SK-N-SH treated with all-trans-retinoic acid at 6 μM for 48 hours (cell line): ENCODE results near the gene CUEDC1.

Experiments
- ATAC-seq: fragments of 200-7000 bp; cut with Tn5 transposase; 3 replicates; pipeline ENCODE4 v1.9.1; 2020; ENCODE audit warnings: mild to moderate bottlenecking, moderate library complexity
- ARNTL ChIP-seq: fragments of 450-650 bp; formaldehyde crosslinking; IDR thresholded peaks from 2 replicates; pipeline ENCODE4 v1.5.0; 2020; ENCODE audit warnings: low read depth, mild to moderate bottlenecking, moderate library complexity, borderline replicate concordance
- BACH2 ChIP-seq: fragments of 250-450 bp; sonication (Bioruptor Pico); IDR thresholded peaks from 2 replicates; pipeline ENCODE4 v1.9.0; 2021; ENCODE audit warnings: mild to moderate bottlenecking, borderline replicate concordance
- CREB5 ChIP-seq: fragments of 250-450 bp; sonication (Bioruptor Pico); IDR thresholded peaks from 2 replicates; pipeline ENCODE4 v1.5.1; 2020; ENCODE audit warnings: low read depth, mild to moderate bottlenecking, moderate library complexity
- CSDC2 ChIP-seq: fragments of 250-450 bp; sonication (Bioruptor Pico); IDR thresholded peaks from 2 replicates; pipeline ENCODE4 v1.5.0; 2020; ENCODE audit warnings: mild to moderate bottlenecking, moderate library complexity
- CSRNP3 ChIP-seq: fragments of 250-450 bp; sonication (Bioruptor Pico); IDR thresholded peaks from 2 replicates; pipeline ENCODE4 v1.5.1; 2021; ENCODE audit warnings: mild to moderate bottlenecking, moderate library complexity
- ESRRG ChIP-seq: fragments of 250-450 bp; sonication (Bioruptor Pico); IDR thresholded peaks from 2 replicates; pipeline ENCODE4 v1.6.1; 2021; ENCODE audit warnings: mild to moderate bottlenecking
- GLIS3 ChIP-seq: fragments of 250-450 bp; sonication (Bioruptor Pico); IDR thresholded peaks from 2 replicates; pipeline ENCODE4 v1.5.0; 2020; ENCODE audit warnings: mild to moderate bottlenecking, moderate library complexity
- ISL1 ChIP-seq: fragments of 250-450 bp; sonication (Bioruptor Pico); IDR thresholded peaks from 2 replicates; pipeline ENCODE4 v2.1.2; 2022; ENCODE audit warnings: mild to moderate bottlenecking, moderate library complexity
- OSR1 ChIP-seq: fragments of 250-450 bp; sonication (Bioruptor Pico); IDR thresholded peaks from 2 replicates; pipeline ENCODE4 v1.8.0; 2022; ENCODE audit warnings: moderate library complexity, mild to moderate bottlenecking, inconsistent platforms
- PATZ1 ChIP-seq: fragments of 250-450 bp; sonication (Bioruptor Pico); IDR thresholded peaks from 2 replicates; pipeline ENCODE4 v1.8.0; 2020; ENCODE audit warnings: mild to moderate bottlenecking, moderate library complexity, borderline replicate concordance
- POU6F1 ChIP-seq: fragments of 250-450 bp; sonication (Bioruptor Pico); IDR thresholded peaks from 2 replicates; pipeline ENCODE4 v1.8.0; 2021; ENCODE audit warnings: low read depth, mild to moderate bottlenecking, moderate library complexity, borderline replicate concordance
- PPARA ChIP-seq: fragments of 250-450 bp; sonication (Bioruptor Pico); IDR thresholded peaks from 2 replicates; pipeline ENCODE4 v1.5.0; 2020; ENCODE audit warnings: mild to moderate bottlenecking, borderline replicate concordance
- RARB ChIP-seq: fragments of 250-450 bp; sonication (Bioruptor Pico); IDR thresholded peaks from 2 replicates; pipeline ENCODE4 v1.8.0; 2021; ENCODE audit warnings: mild to moderate bottlenecking, moderate library complexity
- SNAI2 ChIP-seq: fragments of 250-450 bp; sonication (Bioruptor Pico); IDR thresholded peaks from 2 replicates; pipeline ENCODE4 v1.5.0; 2020; ENCODE audit warnings: mild to moderate bottlenecking, moderate library complexity
- TCF4 ChIP-seq: fragments of 250-450 bp; sonication (Bioruptor Pico); IDR thresholded peaks from 2 replicates; pipeline ENCODE4 v1.8.0; 2021; ENCODE audit warnings: mild to moderate bottlenecking, moderate library complexity, borderline replicate concordance
- TSHZ2 ChIP-seq: fragments of 250-450 bp; sonication (Bioruptor Pico); IDR thresholded peaks from 2 replicates; pipeline ENCODE4 v1.5.0; 2020; ENCODE audit warnings: mild to moderate bottlenecking, moderate library complexity
- ZC3H10 ChIP-seq: fragments of 250-450 bp; sonication (Bioruptor Pico); IDR thresholded peaks from 2 replicates; pipeline ENCODE4 v1.5.1; 2021; ENCODE audit warnings: mild to moderate bottlenecking, moderate library complexity
- ZFP3 ChIP-seq: fragments of 250-450 bp; sonication (Bioruptor Pico); IDR thresholded peaks from 2 replicates; pipeline ENCODE4 v1.5.0; 2020; ENCODE audit warnings: mild to moderate bottlenecking, moderate library complexity
- ZFP30 ChIP-seq: fragments of 450-650 bp; formaldehyde crosslinking; IDR thresholded peaks from 2 replicates; pipeline ENCODE4 v1.5.0; 2022; ENCODE audit warnings: mild to moderate bottlenecking, moderate library complexity
- ZNF565 ChIP-seq: fragments of 450-650 bp; formaldehyde crosslinking; conservative IDR thresholded peaks from 2 replicates; pipeline ENCODE4 v1.5.0; 2020; ENCODE audit warnings: low read depth, mild to moderate bottlenecking, moderate library complexity
- ZNF70 ChIP-seq: fragments of 450-650 bp; formaldehyde crosslinking; IDR thresholded peaks from 2 replicates; pipeline ENCODE4 v1.5.0; 2020; ENCODE audit warnings: mild to moderate bottlenecking, moderate library complexity
- ZNF8 ChIP-seq: fragments of 450-650 bp; formaldehyde crosslinking; IDR thresholded peaks from 2 replicates; pipeline ENCODE4 v1.5.0; 2020; ENCODE audit warnings: mild to moderate bottlenecking, moderate library complexity

Gene CUEDC1

GRCh38 chr17:57859601-57860413 lies 95.4 kb downstream of the CUEDC1 start:
- no peak for ATAC-seq
- no peak for TF ChIP-seq ESRRG (CRISPR knock-in tag)
- TF ChIP-seq ARNTL = no peak
- TF ChIP-seq ZFP30 = no peak
- TF ChIP-seq ZNF565 (CRISPR knock-in tag) = no peak
- TF ChIP-seq PATZ1 = no peak
- TF ChIP-seq TSHZ2 = no peak
- TF ChIP-seq TCF4 = no peak
- TF ChIP-seq OSR1 (CRISPR knock-in tag) = no peak
- TF ChIP-seq PPARA = no peak
- TF ChIP-seq ISL1 (CRISPR knock-in tag) = no peak
- no peak for TF ChIP-seq RARB
- TF ChIP-seq ZNF70 = no peak
- TF ChIP-seq CSRNP3 (CRISPR knock-in tag) = no peak
- no peak for TF ChIP-seq CSDC2

GRCh38 chr17:57858838-57859237 lies 96.4 kb downstream of the CUEDC1 start:
- TF ChIP-seq GLIS3 (CRISPR knock-in tag) = no peak
- no peak for TF ChIP-seq PPARA
- no peak for TF ChIP-seq ZNF8
- TF ChIP-seq POU6F1 (CRISPR knock-in tag) = no peak
- no peak for TF ChIP-seq PATZ1
- TF ChIP-seq TCF4 = no peak
- no peak for TF ChIP-seq ISL1 (CRISPR knock-in tag)
- no peak for TF ChIP-seq BACH2
- no peak for TF ChIP-seq ZC3H10 (CRISPR knock-in tag)
- TF ChIP-seq ARNTL = no peak
- TF ChIP-seq ZFP3 (CRISPR knock-in tag) = no peak
- TF ChIP-seq ZFP30 = no peak
- no peak for TF ChIP-seq OSR1 (CRISPR knock-in tag)
- no peak for TF ChIP-seq SNAI2
- TF ChIP-seq RARB = no peak
- no peak for TF ChIP-seq ESRRG (CRISPR knock-in tag)
- TF ChIP-seq CREB5 (CRISPR knock-in tag) = no peak
- TF ChIP-seq, all 23 proteins: peak for 0
- ATAC-seq = no peak
